GM19239 (cell line): ENCODE results near the gene SLC44A5.
"Not testable (repeated sequence)": the region's sequence is repeated elsewhere in the genome, so short reads cannot be mapped to it uniquely, and the experiment has no call there.

Experiments used
- DNase-seq: peaks from one replicate; pipeline ENCODE4 v3.0.0; 2011; ENCODE audit warnings: low spot score; ENCODE audit not compliant: insufficient read length
- FAIRE-seq: peaks from 2 replicates; lab custom pipeline; 2011; peaks lifted over from hg19 to GRCh38; lab: Jason Lieb, UNC

The SLC44A5 gene

GRCh38 chr1:75593457-75593856, 17.5 kb downstream of the SLC44A5 start:
- FAIRE-seq, DNase-seq: not testable (repeated sequence)

GRCh38 chr1:75589637-75590036, 21.3 kb downstream of the SLC44A5 start:
- DNase-seq = no peak
- no peak for FAIRE-seq

- FAIRE-seq (no peak), DNase-seq (no peak)
Measured at GRCh38 chr1:75588779-75589475, 22.0 kb downstream of the SLC44A5 start.

GRCh38 chr1:75587692-75588091, 23.2 kb downstream of the SLC44A5 start:
- no peak for FAIRE-seq
- no peak for DNase-seq

- no peak for DNase-seq
- no peak for FAIRE-seq
Measured at GRCh38 chr1:75583282-75583681, 27.6 kb downstream of the SLC44A5 start.

GRCh38 chr1:75582725-75583261, 28.1 kb downstream of the SLC44A5 start:
- DNase-seq = no peak
- FAIRE-seq = no peak

- DNase-seq (no peak), FAIRE-seq (no peak)
Measured at GRCh38 chr1:75579046-75579445, 31.9 kb downstream of the SLC44A5 start.

- FAIRE-seq (no peak), DNase-seq (no peak)
Measured at GRCh38 chr1:75575837-75576236, 35.1 kb downstream of the SLC44A5 start.

GRCh38 chr1:75567191-75567590, 43.7 kb downstream of the SLC44A5 start:
- DNase-seq (no peak), FAIRE-seq (no peak)

GRCh38 chr1:75559800-75560199, 51.1 kb downstream of the SLC44A5 start:
- no peak for DNase-seq
- no peak for FAIRE-seq

- FAIRE-seq = no peak
- no peak for DNase-seq
Measured at GRCh38 chr1:75559136-75559535, 51.8 kb downstream of the SLC44A5 start.

- DNase-seq = no peak
- FAIRE-seq = no peak
Measured at GRCh38 chr1:75554870-75555269, 56.0 kb downstream of the SLC44A5 start.

GRCh38 chr1:75554181-75554580, 56.7 kb downstream of the SLC44A5 start:
- FAIRE-seq (no peak), DNase-seq (no peak)

GRCh38 chr1:75550559-75550958, 60.4 kb downstream of the SLC44A5 start:
- DNase-seq (no peak), FAIRE-seq (no peak)

GRCh38 chr1:75548721-75549480, 62.0 kb downstream of the SLC44A5 start:
- FAIRE-seq = no peak

GRCh38 chr1:75543705-75544104, 67.2 kb downstream of the SLC44A5 start:
- FAIRE-seq (no peak), DNase-seq (no peak)

More at GRCh38 chr1:75548721-75549480, 62.0 kb downstream of the SLC44A5 start:
- DNase-seq = no peak

GRCh38 chr1:75542818-75543570, 67.9 kb downstream of the SLC44A5 start:
- DNase-seq (no peak), FAIRE-seq (no peak)

GRCh38 chr1:75539230-75540116, 71.4 kb downstream of the SLC44A5 start:
- no peak for FAIRE-seq
- DNase-seq = no peak

- DNase-seq = no peak
- FAIRE-seq = no peak
Measured at GRCh38 chr1:75533085-75533484, 77.8 kb downstream of the SLC44A5 start.

GRCh38 chr1:75531570-75531969, 79.3 kb downstream of the SLC44A5 start:
- DNase-seq (no peak), FAIRE-seq (no peak)
